Upper lobe of left lung (tissue), 6 donors: ENCODE results near the gene NEK4. TPM values are rescaled to one million over a fixed set of nuclear protein-coding genes. Genes with fewer than 3 reads are reported as not detected.
"Not testable (repeated sequence)": the region's sequence is repeated elsewhere in the genome, so short reads cannot be mapped to it uniquely, and the experiment has no call there.

Experiments used
- ATAC-seq, 2 donors: fragments of 200-7000 bp; cut with Tn5 transposase; one replicate each; pipeline ENCODE4 v1.9.1; 2022; ENCODE audit warnings: mild to moderate bottlenecking in 2 of 2, moderate library complexity in 2 of 2; ENCODE audit not compliant: low FRiP score in 2 of 2
- DNase-seq, 2 donors: peaks; one replicate each; pipeline ENCODE4 v3.0.0-alpha.2; 2019 to 2020
- H3K27ac ChIP-seq, 4 donors: fragments of 200-600 bp; sonication (generic); one replicate each; pipeline ENCODE4 v1.5.1; 2016 to 2019
- H3K27me3 ChIP-seq, 4 donors: fragments of 200-600 bp; sonication (generic); one replicate each; pipeline ENCODE4 v1.5.1; 2017 to 2019
- H3K36me3 ChIP-seq, 4 donors: fragments of 200-600 bp; sonication (generic); one replicate each; pipeline ENCODE4 v1.5.1; 2016 to 2019
- H3K4me1 ChIP-seq, 4 donors: fragments of 200-600 bp; sonication (generic); one replicate each; pipeline ENCODE4 v1.5.1; 2018 to 2019
- H3K4me3 ChIP-seq, 4 donors: fragments of 200-600 bp; sonication (generic); one replicate each; pipeline ENCODE4 v1.5.1; 2017 to 2019; ENCODE audit warnings: mild to moderate bottlenecking in 2 of 4, moderate library complexity in 1 of 4
- H3K9me3 ChIP-seq, 4 donors: fragments of 200-600 bp; sonication (generic); one replicate each; pipeline ENCODE4 v1.5.1; 2018 to 2019
- CTCF ChIP-seq, 6 experiments: fragments of 450-650 bp in 4 of 6; fragments of 200-600 bp in 2 of 6; sonication (generic) in 2 of 6; IDR thresholded peaks; one replicate each; pipeline ENCODE4 v1.5.1; 2016 to 2019; ENCODE audit warnings: antibody characterized with exemption in 6 of 6
- EP300 ChIP-seq, 4 donors: sonication (generic); formaldehyde crosslinking; IDR thresholded peaks; one replicate each; pipeline ENCODE4 v1.5.1; 2017; ENCODE audit warnings: antibody characterized with exemption in 4 of 4, control low read depth in 2 of 4
- POLR2A ChIP-seq, 4 donors: fragments of 450-650 bp; IDR thresholded peaks; one replicate each; pipeline ENCODE4 v1.5.1; 2016 to 2017; ENCODE audit warnings: antibody characterized with exemption in 4 of 4, mild to moderate bottlenecking in 2 of 4
- POLR2AphosphoS5 ChIP-seq, 2 donors: sonication (generic); formaldehyde crosslinking; IDR thresholded peaks; one replicate each; pipeline ENCODE4 v1.5.1; 2017; ENCODE audit warnings: antibody characterized with exemption in 2 of 2
- WGBS, 2 donors: methylation state at CpG; one replicate each; pipeline ENCODE4 v1.1.5; 2017 to 2018; 5-methylcytosine and 5-hydroxymethylcytosine counted together
- total RNA-seq, 6 donors: library from RNA; depleted of rRNA in 4 of 6; stranded (reverse); fragments of >200 nt in 4 of 6; gene quantifications; one replicate each; pipeline versions ENCODE4 v1.1.0 to v1.2.1, GENCODE V29; 2016 to 2021
- donor health status: DM: no; HTN: no; CAD: no; lungs with moderate emphysema.
- donor health status: DM: no; HTN: yes; CAD: no; lungs with severe emphysema.

The NEK4 gene
- total RNA-seq, 6 donors from 2014 or later: 17.8 to 28.6 (median 24.2) TPM

- DNase-seq (no peak), ATAC-seq (no peak)
- WGBS, 2 donors: 86 to 88% methylated on average over 7 to 12 of the region's 12 CpGs
- no peak for TF ChIP-seq CTCF (IDR thresholded peaks at IDR 0.05)
- no peak for TF ChIP-seq EP300 (IDR thresholded peaks at IDR 0.05)
- H3K27ac ChIP-seq: no peak within 1 kb of the TSS
- no peaks in the 10 kb centered on the region for H3K36me3 ChIP-seq
- H3K27me3 ChIP-seq: no peaks in the 10 kb centered on the region
- no peaks in the 10 kb centered on the region for H3K4me1 ChIP-seq
- no peaks in the 10 kb centered on the region for H3K9me3 ChIP-seq
- H3K4me3 ChIP-seq: no peak within 1 kb of the TSS
These were observed 6.6 kb upstream of the NEK4 start, which contains the start of gene ITIH1 for GRCh38 chr3:52777127-52777958. Gene ITIH1, plus strand, starts transcription at chr3:52777599. Its CDS starts 17 bp downstream, at chr3:52777616.

GRCh38 chr3:52776486-52776885 is 5.7 kb upstream of the NEK4 start:
- H3K27ac ChIP-seq, H3K4me3 ChIP-seq, H3K36me3 ChIP-seq, ATAC-seq, H3K9me3 ChIP-seq, H3K27me3 ChIP-seq, DNase-seq, H3K4me1 ChIP-seq: not testable (repeated sequence)
- 71 to 79% methylated on average over 6 of the region's 6 CpGs for WGBS, 2 donors

- Histone ChIP-seq H3K4me1 (peaks cover 0 to 5% (median 4%) of the 10 kb centered on the region in 4 donors), H3K27ac (no peak overlapping the region), H3K4me3 (no peak overlapping the region), H3K36me3 (no peaks in the 10 kb centered on the region), H3K27me3 (no peaks in the 10 kb centered on the region), H3K9me3 (no peaks in the 10 kb centered on the region)
- ATAC-seq: no peak
- WGBS, 2 donors: 66 to 70% methylated on average over 8 of the region's 8 CpGs
- no peak for TF ChIP-seq CTCF (IDR thresholded peaks at IDR 0.05)
- TF ChIP-seq POLR2A (IDR thresholded peaks at IDR 0.05): no peak
- TF ChIP-seq EP300 (IDR thresholded peaks at IDR 0.05): no peak
- no peak for TF ChIP-seq POLR2AphosphoS5 (IDR thresholded peaks at IDR 0.05)
- DNase-seq: no peak
These were observed 5.1 kb upstream of the NEK4 start for GRCh38 chr3:52775877-52776276.

GRCh38 chr3:52774901-52775864 is 4.4 kb upstream of the NEK4 start:
- 51 to 52% methylated on average over 6 of the region's 6 CpGs for WGBS, 2 donors

More at GRCh38 chr3:52774901-52775864, 4.4 kb upstream of the NEK4 start:
- H3K27ac ChIP-seq: no peak overlapping the region
- H3K4me3 ChIP-seq: no peak overlapping the region
- no peak for TF ChIP-seq CTCF (IDR thresholded peaks at IDR 0.05)
- TF ChIP-seq POLR2A (IDR thresholded peaks at IDR 0.05): no peak
- no peak for TF ChIP-seq EP300 (IDR thresholded peaks at IDR 0.05)
- TF ChIP-seq POLR2AphosphoS5 (IDR thresholded peaks at IDR 0.05): no peak
- no peak for DNase-seq
- no peaks in the 10 kb centered on the region for H3K9me3 ChIP-seq
- H3K27me3 ChIP-seq: no peaks in the 10 kb centered on the region
- H3K36me3 ChIP-seq: no peaks in the 10 kb centered on the region
- no peak for ATAC-seq
- peaks cover 2 to 6% (median 4%) of the 10 kb centered on the region in 4 donors for H3K4me1 ChIP-seq
